Stimulated activated CD4-positive, alpha-beta T cell treated with anti-CD3 and anti-CD28 coated beads, Interleukin-15, amount 100 ng/mL, for 48 hours (primary cell): ENCODE data around the gene CDH8.

Experiments
- DNase-seq, 2 donors: peaks; one replicate each; pipeline ENCODE4 v3.0.0-alpha.2; 2020; ENCODE audit warnings: low read depth in 2 of 2

The CDH8 gene

DNA sequence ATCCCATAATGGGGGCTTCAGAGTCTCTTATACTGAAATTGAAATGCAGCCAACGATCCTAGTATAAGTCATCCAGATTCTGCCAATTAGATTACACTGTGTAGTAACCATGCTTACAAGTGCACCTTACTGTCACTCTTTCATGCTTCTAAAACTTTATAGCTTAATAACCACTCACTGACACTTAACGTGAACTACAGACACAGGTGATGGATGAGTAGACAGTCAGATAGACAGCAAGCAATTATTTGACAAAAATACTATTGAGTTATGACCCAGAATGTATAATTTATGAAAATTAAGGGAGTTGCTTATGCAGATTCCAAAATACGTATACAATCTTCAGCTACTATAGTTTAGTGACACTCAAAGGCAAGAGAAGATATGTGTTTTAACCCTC is 6.3 kb downstream of the CDH8 start:
- no peak for DNase-seq

DNA sequence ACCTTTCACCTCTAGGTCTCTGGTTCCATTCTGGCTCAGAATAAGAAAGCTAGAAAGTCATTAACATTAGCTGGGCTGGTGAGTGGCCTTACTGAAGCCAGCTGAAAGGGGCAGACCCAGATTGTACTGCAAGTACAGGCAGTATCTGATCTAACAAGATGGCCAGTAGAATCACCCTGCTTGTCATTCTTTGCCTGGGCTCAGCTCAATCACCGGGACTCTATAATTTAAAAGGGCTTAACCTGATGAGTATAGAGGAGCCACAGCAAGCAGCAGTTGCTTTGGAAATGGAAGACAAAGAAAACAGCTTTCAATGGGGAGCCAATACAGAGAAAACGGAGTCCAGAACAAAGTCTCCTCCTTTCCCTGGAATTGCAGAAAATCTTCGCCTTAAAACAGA is 13.6 kb downstream of the CDH8 start:
- no peak for DNase-seq

DNA sequence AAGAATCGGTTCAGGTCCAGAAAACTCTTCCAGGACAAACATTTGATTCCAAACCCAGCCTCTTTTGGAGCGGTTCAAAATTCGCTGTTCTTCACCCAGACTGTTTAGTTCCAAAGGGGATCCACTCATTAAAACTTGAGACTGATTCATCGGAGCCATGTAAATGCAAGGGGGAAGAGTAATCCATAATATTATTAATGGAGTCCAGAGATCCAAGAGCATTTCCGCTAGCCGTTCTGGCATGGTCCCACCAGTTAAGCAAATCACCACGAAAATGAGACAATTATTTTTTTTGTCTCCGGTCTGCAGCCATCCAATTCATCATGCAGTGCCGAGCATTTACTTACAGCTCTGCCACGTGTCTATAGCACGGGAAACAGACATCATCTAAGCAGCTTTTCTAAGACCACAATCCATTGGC is 15.1 kb downstream of the CDH8 start:
- no peak for DNase-seq

DNA sequence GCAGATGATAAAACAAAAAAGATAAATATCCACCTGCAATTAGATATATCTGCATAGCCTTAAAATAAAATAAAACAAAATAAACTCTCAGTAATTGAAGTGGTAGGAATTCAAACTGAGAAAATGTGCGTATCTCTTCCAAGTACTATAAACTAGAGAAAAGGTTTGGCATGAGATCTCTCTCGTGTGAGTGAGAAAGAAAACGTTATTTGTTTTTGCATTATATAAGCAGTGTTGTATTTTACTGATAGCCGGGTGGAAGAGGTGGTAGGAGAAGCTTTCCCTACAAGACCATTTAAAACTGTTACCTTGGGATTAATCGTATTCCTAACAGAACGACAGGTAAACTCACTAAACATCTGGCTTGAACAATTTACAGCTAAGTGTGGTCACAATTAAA is 15.6 kb downstream of the CDH8 start:
- no peak for DNase-seq

DNA sequence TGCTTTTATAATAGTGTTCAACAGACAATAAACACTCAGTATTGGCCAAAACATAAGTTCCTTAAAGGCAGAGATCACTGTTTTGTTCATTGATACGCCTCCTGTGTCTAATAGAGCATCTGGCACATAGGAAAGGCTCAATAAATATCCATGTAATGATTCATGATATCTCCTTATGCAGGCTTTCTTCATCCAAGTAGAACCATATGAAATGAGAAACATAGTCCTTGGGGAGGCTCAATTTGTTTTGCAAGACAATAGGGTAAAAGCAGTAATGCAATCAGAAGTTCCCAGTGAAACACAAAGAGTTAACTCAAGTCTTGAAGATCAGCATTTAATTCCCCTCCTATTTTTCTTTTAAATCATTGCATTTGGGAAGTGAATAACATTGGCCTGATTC is 16.4 kb downstream of the CDH8 start:
- DNase-seq: no peak

DNA sequence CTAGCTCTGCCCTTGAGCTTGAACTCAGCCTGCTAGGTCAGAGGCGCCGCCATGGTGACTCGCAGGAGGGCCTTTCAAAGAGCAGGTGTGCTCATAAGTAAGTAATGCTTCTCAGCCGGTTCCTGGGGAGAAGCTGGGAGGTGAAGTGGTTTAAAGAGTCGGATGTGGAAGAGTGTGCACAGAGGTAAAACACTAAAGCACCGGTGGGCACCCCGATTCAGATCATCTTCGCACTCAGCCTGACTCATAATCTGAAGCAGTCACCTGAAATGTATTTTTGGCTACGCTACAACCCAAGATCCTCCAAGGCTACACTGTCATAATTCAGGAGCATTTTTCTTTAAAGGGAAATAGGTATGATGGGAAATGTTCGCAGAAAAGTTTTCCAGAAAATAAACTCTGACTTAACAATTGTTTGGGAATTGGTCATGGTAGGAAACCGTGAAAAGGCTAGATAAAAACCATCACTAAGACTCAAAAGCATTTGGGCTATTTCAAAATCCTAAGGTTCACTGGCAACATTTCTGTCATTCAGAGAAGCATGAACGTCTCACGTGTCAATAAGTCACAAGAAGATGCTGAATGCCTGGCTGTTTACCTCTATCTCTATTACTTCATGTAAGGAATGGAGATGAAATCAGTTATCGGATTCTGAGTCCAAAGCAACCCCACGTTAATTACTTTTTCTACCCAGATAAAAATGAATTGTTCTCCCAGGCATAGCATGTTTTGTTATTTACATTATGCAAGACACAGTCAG is 17.8 kb downstream of the CDH8 start:
- no peak for DNase-seq

DNA sequence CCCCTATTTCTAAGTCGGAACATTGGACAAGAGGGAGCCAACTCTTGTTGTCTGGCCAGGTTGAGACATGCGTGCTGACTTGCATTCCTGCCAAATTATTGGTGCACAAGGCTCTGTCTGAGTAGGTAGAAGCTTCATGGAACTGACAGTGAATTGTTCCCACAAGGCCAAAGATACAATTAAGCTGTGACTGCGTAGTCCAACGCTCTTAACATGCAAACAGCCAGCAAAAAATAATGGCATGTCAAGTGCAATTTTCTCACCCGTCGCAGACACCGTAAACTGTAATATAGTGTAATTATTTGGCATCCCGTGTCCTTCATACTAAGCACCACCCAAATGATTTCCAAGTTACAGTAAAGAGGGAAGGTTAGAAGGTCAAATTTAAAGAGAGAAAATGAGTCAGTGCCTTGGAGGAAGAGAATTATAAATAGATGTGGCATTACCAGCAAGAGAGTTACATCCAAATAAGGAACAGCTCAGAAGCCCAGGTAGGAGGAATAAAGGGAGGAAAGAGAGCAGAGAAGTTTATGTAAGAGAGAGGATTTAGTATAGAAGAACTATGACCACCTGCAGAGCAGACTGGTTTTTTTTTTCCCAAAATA is 21.8 kb downstream of the CDH8 start:
- no peak for DNase-seq

DNA sequence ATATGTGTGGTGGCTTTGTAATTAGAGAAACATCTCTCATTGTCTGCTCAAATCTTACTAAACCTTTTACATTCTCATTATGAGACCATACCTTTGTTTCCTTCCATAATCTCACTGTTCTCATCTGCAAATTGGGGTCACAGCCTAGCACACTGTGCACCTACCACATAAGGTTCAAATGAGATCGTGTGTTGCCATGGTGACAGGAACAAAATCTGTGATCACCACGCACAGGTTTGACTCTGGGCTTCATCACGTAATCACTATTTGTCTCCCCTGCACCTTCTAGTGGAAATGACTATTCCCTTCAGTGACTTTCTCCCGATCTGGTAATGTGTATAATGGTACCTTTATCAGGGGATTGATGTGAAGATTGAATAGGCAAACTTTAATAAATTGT is 26.1 kb downstream of the CDH8 start:
- DNase-seq: no peak

DNA sequence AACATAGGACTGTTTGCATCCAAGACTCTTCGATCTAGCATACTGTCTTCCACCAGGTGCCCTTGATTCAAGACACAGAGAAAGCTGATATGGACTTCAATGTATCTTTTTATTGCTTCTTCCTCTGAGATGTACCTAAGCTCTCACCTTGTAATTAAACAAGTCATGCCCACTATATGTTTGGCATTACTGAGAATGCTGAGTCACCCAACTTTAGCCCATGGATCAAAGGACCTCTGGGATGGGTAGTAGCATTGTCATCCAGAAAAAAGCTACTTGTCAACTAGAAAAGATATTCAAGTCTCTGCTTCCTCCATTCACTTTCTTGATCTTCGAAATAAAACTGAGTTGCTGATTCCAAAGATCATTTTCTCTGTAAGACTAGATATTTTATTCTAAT is 37.8 kb downstream of the CDH8 start:
- DNase-seq: no peak

DNA sequence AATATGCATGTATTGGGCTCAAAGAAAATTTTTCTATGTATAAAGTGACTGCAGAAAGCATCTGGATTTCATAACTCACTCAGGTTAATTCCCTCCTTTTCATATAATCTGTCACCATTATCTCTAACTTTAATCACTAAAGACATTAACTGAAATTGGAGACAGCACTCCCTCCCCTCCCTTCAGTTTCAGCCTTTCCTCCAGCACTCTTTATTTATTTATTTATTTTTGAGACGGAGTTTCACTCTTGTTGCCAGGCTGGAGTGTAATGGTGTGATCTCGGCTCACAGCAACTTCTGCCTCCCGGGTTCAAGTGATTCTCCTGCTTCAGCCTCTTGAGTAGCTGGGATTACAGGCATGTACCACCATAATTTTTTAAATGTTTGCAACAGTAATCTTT is 43.1 kb downstream of the CDH8 start:
- no peak for DNase-seq

DNA sequence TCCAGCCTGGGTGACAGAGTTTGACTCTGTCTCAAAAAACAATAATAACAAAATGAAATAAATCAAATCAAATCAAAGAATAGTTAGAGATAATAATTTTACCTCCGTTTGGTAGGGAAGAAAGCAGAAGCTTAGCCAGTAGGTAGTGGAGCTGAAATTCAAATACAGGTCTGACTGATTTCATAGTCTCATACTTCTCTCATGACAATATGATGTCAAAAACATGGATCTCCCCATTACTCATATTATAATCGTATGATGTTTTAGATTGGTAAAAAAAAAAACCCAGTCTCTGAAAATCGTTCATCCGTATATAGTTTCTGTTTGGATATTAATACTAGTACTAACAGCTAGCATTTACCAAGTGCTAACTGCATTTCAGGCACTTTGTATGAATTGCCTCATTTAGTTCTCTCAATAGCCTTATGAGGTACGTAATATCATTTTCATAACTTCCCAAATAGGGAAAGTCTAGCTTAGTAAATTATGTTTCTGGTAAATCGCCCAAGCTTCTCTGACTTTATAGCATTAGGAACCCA is 48.7 kb downstream of the CDH8 start:
- no peak for DNase-seq

DNA sequence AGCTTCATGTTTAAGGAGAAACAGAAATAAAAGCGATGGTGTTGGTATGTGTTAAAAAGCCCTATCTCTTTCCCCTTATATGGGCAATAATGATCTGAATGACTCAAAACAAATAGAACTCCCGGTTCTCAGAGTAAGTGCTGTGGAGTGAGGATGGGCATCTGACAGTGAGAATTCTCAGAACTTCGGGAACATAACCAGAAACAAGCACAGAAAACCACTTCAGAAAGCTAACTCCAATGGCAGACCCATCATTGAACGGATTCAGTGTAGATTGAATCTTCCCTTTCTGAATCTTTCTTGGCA is 67.2 kb downstream of the CDH8 start:
- no peak for DNase-seq

DNA sequence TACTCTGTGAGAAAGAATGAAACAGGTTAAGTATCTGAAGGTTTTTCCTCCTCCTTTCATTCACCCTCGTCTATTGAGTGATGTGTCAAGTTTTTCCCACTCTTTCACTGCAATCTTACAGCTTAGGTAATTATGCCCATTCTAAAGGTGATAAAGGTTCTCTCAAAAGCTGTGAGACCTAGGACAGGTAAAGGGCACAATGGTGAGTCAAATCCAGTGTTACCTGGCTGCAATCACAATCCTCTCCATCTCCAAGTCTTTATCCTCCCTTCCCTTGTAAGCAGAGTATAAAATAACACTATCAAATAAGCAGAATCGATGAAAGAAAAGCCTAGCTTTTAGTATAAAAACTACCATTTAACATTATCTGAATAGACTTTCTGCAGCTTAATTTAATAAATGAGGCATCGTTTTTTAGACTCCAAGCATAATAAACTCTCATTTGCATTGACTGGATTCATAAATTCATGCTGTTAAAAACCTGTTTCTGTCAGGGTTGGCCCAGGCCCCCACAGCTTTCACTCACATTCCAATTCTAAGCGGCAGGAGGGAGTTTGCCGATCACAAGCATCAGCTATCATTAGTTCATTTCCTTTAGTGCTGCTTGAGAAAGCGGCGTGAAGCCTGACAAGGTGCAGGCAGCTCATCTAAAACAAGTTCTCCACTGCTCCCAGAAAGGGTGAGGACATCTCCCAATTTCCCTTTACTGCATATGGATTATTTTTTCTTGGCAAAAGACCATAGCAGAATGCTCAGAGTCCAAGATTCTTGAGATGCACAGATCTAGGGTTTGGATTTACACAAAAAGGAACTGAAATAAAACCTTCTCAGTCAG is 67.8 kb downstream of the CDH8 start:
- no peak for DNase-seq

DNA sequence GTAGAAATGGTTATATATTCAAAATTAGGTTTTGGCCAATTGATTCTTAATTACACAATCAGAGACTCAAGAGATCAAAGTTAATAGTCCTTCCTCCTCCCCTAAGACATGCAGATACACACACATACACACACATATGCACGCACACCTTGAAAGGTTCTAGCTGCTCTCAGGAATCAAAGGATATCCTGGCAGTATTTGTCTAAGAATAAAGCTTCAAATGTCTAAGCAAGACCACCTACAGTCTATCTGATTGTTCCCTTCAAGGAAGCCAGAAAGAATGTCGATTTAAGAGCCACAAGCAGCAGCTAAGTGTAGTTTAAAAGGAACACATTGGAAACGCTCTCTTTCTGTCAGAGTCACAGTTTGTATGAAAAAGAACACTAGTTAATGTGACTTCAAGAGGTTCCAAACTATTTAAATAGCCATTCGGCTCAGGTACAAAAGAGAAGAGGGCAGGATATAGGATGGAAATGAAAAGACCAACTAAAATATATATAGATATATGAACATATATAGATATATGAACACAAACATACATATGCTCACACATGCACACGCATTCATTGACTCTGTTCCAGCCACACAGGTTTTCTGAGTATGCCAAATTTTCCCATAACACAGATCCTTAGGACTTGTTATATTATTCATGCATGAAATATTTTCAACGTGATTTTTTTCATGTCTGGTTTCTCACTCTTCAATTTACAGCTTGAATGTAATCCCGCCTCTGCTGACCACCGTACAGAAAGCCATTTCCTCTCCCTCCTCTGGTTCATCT is 79.0 kb downstream of the CDH8 start:
- DNase-seq: no peak

DNA sequence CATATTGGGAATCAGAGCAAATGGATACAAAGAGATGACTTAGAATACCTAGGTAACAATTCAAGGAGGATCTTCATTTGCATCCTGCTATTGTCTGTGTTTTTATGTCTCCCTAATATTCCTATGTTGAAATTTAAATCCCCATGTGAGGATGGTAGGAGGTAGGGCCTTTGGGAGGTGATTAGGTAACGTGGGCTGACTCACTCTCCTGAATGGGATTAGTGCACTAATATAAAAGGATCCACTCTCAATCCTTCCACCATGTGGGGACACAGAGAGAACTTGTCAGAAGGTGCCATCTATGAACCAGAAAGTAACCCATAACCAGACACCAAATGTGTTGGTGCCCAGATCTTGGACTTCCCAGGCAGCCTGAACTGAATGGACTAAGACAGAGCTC is 83.4 kb downstream of the CDH8 start:
- DNase-seq: no peak

DNA sequence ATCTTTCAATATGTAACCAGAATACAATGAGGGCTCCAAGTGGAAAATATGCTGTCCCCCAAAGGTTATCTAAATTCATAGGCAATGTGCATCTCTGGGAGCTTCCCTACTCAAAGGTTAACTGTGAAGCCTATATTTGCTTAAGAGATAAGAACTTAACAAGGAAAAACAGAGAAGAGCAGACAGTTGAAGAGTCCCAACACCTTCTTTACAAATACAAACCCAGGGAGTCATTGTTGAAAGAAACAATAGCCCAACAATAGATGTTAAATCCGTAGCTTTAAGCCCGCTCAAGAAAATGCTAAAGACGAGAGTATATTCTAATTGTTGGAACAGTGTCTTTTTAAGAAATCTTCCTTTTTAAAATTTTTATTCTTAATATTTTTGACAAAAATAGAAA is 87.8 kb downstream of the CDH8 start:
- no peak for DNase-seq

DNA sequence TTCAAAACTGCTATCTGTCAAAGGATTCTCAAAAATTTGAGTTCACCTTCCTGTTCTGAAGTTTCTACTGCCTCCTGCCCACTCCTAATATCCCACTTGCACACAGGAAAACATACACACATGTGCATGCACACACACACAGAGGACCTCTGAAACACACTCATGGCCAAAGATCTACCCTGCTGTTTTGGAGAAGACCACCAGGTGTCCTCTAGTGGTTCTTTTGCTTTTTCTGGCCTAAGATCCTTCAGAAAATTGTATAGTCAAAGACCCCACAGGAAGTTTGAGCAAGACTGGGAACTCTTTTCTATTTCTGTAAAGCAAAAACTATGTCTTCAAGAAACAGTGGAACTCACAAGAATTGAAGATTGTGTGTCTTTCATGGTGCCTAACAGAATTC is 90.2 kb downstream of the CDH8 start:
- no peak for DNase-seq

DNA sequence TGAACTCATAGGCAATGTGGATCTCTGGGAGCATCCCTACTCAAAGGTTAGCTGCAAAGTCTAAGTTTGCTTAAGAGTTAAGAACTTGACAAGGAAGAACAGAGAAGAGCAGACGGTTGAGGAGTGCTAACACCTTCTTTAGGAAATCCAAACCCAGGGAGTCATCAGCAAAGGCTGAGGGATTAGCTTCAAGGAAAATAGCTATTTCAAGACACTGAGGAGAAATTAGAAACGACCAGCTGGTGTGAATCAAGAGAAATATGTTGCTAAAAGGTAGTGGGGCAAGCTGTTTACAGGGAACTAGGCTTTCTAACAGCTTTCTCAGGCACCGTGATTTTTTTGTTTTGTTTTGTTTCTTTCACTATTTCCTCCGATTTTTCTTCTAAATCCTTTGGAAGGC is 90.7 kb downstream of the CDH8 start:
- DNase-seq: no peak

DNA sequence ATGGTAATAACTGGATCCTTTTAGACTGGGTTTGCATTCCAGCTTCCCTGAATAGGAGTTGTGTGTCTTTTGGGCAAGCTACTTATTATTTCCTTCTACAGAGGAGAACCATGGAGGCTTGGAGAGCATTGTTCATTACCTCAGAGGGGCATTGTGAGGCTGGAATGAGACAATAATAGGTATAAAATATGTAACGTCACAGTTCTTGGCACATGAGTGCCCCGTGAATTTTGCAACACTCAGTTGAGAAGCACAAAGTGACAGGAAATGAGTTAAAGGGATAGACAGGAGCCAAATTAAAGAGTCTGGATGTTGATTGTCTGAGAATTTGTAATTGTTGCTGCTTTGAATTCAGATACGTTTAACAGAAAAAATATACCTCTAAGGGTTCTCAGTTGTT is 92.2 kb downstream of the CDH8 start:
- DNase-seq: no peak

DNA sequence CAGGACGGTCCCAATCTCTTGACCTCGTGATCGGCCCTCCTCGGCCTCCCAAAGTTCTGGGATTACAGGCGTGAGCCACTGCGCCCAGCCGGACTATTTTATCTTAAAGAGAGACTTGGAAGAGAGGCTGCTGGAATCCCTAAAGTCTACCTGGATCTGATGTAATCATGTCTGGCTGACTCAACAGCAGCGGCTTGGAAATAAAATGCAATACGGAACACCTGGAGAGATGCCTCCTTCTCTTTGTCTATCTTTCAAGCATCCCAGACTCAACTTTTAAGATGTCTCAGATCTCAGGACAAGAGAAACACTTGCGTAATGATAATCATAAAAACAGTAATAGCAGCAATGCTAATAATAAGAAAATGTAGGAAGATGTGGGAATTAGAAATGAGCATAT is 95.6 kb downstream of the CDH8 start:
- no peak for DNase-seq

DNA sequence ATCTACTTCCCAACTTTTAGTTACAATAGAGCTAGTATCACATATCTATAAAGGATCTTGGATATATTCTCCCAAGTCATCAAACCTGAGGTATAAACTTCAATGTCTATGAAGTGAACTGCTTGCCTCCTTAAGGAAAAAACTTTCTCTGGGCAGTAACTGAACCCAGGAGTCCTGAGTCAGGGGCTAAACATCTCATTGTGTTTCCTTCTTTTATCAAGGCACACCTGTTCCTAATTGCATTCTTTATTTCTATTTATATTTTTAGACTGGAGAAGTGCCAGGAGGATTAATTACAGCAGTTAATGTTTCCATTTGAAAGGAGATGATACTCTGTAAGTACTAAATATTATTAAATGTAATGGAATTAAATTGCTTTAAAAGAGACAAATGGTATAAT is 98.6 kb downstream of the CDH8 start:
- no peak for DNase-seq

DNA sequence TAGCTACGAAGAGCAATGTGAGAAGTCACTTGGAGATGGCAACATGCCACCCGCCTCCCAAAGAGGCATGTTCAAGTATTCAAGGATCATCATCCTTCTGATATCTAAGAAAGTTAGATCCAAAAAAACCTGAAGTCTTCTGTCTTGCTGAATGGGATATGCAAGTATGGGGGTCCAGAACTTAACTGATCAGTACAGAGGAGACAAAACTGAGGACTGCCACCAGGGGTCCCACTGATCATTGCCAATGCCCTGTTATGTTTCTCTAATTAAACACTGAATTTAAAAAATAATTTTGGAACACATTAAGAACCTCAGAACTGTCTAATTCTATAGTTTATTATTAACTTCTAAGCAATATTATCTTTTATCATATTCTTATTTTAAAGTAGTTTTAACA is 99.7 kb downstream of the CDH8 start:
- no peak for DNase-seq
